DOHH2 (cell line): Measurements from ENCODE around the gene VSIG1.

ENCODE experiments used
- H3F3A ChIP-seq: fragments of 200-600 bp; sonication (generic), shearing (Covaris generic); 2 replicates; pipeline ENCODE4 v1.6.0; 2016; ENCODE audit warnings: antibody characterized with exemption, mild to moderate bottlenecking; ENCODE audit not compliant: control insufficient read depth, insufficient read depth
- H3K27ac ChIP-seq: fragments of 200-600 bp; sonication (generic); 2 replicates; pipeline ENCODE4 v1.5.1; 2014; ENCODE audit warnings: low read depth, mild to moderate bottlenecking, low read length, moderate library complexity
- H3K27me3 ChIP-seq: fragments of 200-600 bp; sonication (generic); 2 replicates; pipeline ENCODE4 v1.6.1; 2014; ENCODE audit warnings: mild to moderate bottlenecking, low read length, mixed read lengths; ENCODE audit not compliant: control insufficient read depth
- H3K36me3 ChIP-seq: fragments of 200-600 bp; sonication (generic); 2 replicates; pipeline ENCODE4 v1.6.1; 2014; ENCODE audit warnings: mild to moderate bottlenecking, low read length, moderate library complexity, mixed read lengths; ENCODE audit not compliant: control insufficient read depth
- H3K4me1 ChIP-seq: fragments of 200-600 bp; sonication (generic); 2 replicates; pipeline ENCODE4 v1.6.1; 2014; ENCODE audit warnings: mild to moderate bottlenecking, low read length, mixed read lengths; ENCODE audit not compliant: control insufficient read depth
- H3K4me2 ChIP-seq: fragments of 200-600 bp; sonication (generic); 2 replicates; pipeline ENCODE4 v1.6.0; 2014; ENCODE audit warnings: mild to moderate bottlenecking, low read length, moderate library complexity
- H3K4me3 ChIP-seq: fragments of 200-600 bp; sonication (generic); 2 replicates; pipeline ENCODE4 v1.5.1; 2014; ENCODE audit warnings: mild to moderate bottlenecking, low read length, mixed read lengths
- H3K79me2 ChIP-seq: fragments of 200-600 bp; sonication (generic); 2 replicates; pipeline ENCODE4 v1.6.1; 2014; ENCODE audit warnings: mild to moderate bottlenecking, low read length, mixed read lengths; ENCODE audit not compliant: control insufficient read depth
- H3K9me2 ChIP-seq: fragments of 200-600 bp; sonication (generic); replicated peaks from 2 replicates; pipeline ENCODE4 v1.6.1; 2014; ENCODE audit warnings: mild to moderate bottlenecking, low read length, mixed read lengths; ENCODE audit not compliant: control insufficient read depth
- H3K9me3 ChIP-seq: fragments of 200-600 bp; sonication (generic); 2 replicates; pipeline ENCODE4 v1.6.1; 2014; ENCODE audit warnings: antibody characterized with exemption, low read length, mixed read lengths; ENCODE audit not compliant: control insufficient read depth, insufficient read depth
- H4K20me1 ChIP-seq: fragments of 200-600 bp; sonication (generic); 2 replicates; pipeline ENCODE4 v1.6.0; 2014; ENCODE audit warnings: low read depth, mild to moderate bottlenecking, antibody characterized with exemption, low read length, moderate library complexity; ENCODE audit not compliant: control insufficient read depth, insufficient read depth
- CTCF ChIP-seq: fragments of 200-600 bp; sonication (generic); IDR thresholded peaks from one replicate; pipeline ENCODE4 v1.5.1; 2014; ENCODE audit warnings: antibody characterized with exemption, mild to moderate bottlenecking, low read depth, low read length; ENCODE audit not compliant: poor library complexity, severe bottlenecking
- EZH2phosphoT487 ChIP-seq: fragments of 200-600 bp; sonication (generic); IDR thresholded peaks from 2 replicates; pipeline ENCODE4 v1.6.1; 2017; ENCODE audit warnings: borderline replicate concordance, mild to moderate bottlenecking, antibody characterized with exemption, low read length, moderate library complexity, mixed read lengths

Gene VSIG1

GRCh38 chrX:108049649-108050048, 4.8 kb downstream of the VSIG1 start:
- Histone ChIP-seq H3K4me2 (no peak overlapping the region), H3F3A (no peaks in the 10 kb centered on the region), H4K20me1 (no peaks in the 10 kb centered on the region), H3K4me3 (no peak overlapping the region), H3K4me1 (no peaks in the 10 kb centered on the region), H3K9me2 (no peaks in the 10 kb centered on the region), H3K27ac (no peak overlapping the region), H3K36me3 (no peaks in the 10 kb centered on the region), H3K9me3 (no peaks in the 10 kb centered on the region), H3K79me2 (no peaks in the 10 kb centered on the region), H3K27me3 (no peaks in the 10 kb centered on the region)
- TF ChIP-seq CTCF (no peak), EZH2phosphoT487 (no peak)

- Histone ChIP-seq H3K9me2 (no peaks in the 10 kb centered on the region), H3K4me2 (no peak overlapping the region), H3K4me3 (no peak overlapping the region), H3K27me3 (no peaks in the 10 kb centered on the region), H3K36me3 (no peaks in the 10 kb centered on the region), H3K4me1 (no peaks in the 10 kb centered on the region), H3K27ac (no peak overlapping the region), H4K20me1 (no peaks in the 10 kb centered on the region), H3F3A (no peaks in the 10 kb centered on the region), H3K9me3 (no peaks in the 10 kb centered on the region), H3K79me2 (no peaks in the 10 kb centered on the region)
- no peak for TF ChIP-seq EZH2phosphoT487
- no peak for TF ChIP-seq CTCF
Measured at GRCh38 chrX:108053218-108053617, 8.4 kb downstream of the VSIG1 start.

- Histone ChIP-seq H3K4me1 (no peaks in the 10 kb centered on the region), H3K9me3 (no peaks in the 10 kb centered on the region), H3K4me3 (no peak overlapping the region), H3K27me3 (no peaks in the 10 kb centered on the region), H3K36me3 (no peaks in the 10 kb centered on the region), H3F3A (no peaks in the 10 kb centered on the region), H3K27ac (no peak overlapping the region), H3K79me2 (no peaks in the 10 kb centered on the region), H3K4me2 (no peak overlapping the region), H4K20me1 (no peaks in the 10 kb centered on the region), H3K9me2 (no peaks in the 10 kb centered on the region)
- TF ChIP-seq CTCF (no peak), EZH2phosphoT487 (no peak)
Measured at GRCh38 chrX:108055546-108055945, 10.7 kb downstream of the VSIG1 start.

- H3K27ac ChIP-seq: no peak overlapping the region
- H3K27me3 ChIP-seq: no peaks in the 10 kb centered on the region
- no peaks in the 10 kb centered on the region for H3K36me3 ChIP-seq
- no peaks in the 10 kb centered on the region for H3K9me3 ChIP-seq
- H3K79me2 ChIP-seq: no peaks in the 10 kb centered on the region
- H3K9me2 ChIP-seq: no peaks in the 10 kb centered on the region
- no peak for TF ChIP-seq CTCF
- TF ChIP-seq EZH2phosphoT487: no peak
- no peak overlapping the region for H3K4me2 ChIP-seq
- no peaks in the 10 kb centered on the region for H3K4me1 ChIP-seq
- H3F3A ChIP-seq: no peaks in the 10 kb centered on the region
- H3K4me3 ChIP-seq: no peak overlapping the region
- H4K20me1 ChIP-seq: no peaks in the 10 kb centered on the region
Measured at GRCh38 chrX:108059801-108060200, 14.9 kb downstream of the VSIG1 start.
